RKO (cell line): Measurements from ENCODE around the gene ETNK1.
"Not testable (repeated sequence)": the region's sequence is repeated elsewhere in the genome, so short reads cannot be mapped to it uniquely, and the experiment has no call there.

Experiments used
- DNase-seq: peaks from one replicate; pipeline ENCODE4 v3.0.0-alpha.2; 2016; ENCODE audit warnings: low spot score

The ETNK1 gene

GRCh38 chr12:22624870-22625761, at the start of gene ETNK1:
ETNK1 (plus strand) TSS chr12:22625171; CDS start chr12:22625431, 260 bp downstream.
- peak; percentile 93 for DNase-seq

GRCh38 chr12:22576065-22576464, 48.9 kb upstream of the ETNK1 start:
- DNase-seq, result no peak

- DNase-seq, result no peak
Measured at GRCh38 chr12:22576473-22576872, 48.5 kb upstream of the ETNK1 start.

DNA sequence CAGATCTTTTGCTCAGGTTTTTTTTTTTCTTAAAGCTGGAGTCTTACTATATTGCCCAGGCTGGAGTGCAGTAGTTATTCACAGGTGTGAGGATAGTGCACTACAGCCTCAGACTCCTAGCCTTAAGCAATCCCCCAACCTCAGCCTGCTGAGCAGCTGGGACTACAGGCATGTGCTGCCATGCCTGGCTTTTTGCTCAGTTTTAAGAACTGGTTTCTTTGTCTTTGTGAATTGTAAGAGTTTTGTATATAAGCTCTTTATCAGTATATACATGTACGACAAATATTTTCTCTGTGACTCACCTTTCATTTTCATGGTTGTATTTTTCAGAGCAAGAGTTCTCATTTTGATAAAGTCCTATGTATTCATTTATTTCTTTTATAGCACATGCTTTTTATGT, 47.3 kb upstream of the ETNK1 start:
- DNase-seq, result no peak

DNA sequence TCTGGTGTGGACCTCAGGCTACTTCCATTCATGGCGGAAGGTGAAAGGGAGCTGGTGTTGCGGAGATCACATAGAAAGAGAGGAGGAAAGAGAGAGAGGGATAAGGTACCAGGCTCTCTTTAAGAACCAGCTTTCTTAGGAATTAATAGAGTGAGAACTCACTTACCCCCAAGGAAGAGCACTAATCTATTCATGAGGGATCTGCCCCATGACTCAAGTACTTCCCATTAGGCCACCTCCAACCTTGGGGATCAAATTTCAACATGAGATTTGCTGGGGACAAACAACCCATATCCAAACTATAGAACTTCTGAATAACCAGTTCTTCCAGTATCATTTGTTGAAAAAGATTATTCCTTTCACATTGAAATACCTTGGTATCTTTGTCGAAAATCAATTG, 46.6 kb upstream of the ETNK1 start:
- no peak for DNase-seq

- no peak for DNase-seq
Measured at GRCh38 chr12:22588817-22589216, 36.2 kb upstream of the ETNK1 start.

GRCh38 chr12:22593864-22594263, 31.1 kb upstream of the ETNK1 start:
- no peak for DNase-seq

DNA sequence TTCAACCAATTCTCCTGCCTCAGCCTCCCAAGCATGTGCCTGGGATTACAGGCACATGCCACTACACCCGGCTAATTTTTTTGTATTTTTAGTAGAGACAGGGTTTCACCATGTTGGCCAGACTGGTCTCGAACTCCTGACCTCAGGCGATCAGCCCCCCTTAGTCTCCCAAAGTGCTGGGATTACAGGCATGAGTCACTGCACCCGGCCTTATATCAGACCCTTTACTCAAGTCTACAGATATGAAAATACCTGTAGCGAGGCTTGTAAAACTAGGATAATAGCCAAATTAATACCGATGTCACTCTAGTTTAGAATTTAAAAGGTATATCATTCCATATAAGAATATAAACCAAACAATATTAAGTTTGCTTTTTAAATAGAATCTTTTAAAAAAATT, 27.4 kb upstream of the ETNK1 start:
- not testable (repeated sequence) for DNase-seq

- no peak for DNase-seq
Measured at GRCh38 chr12:22598141-22598762, 26.7 kb upstream of the ETNK1 start.

DNA sequence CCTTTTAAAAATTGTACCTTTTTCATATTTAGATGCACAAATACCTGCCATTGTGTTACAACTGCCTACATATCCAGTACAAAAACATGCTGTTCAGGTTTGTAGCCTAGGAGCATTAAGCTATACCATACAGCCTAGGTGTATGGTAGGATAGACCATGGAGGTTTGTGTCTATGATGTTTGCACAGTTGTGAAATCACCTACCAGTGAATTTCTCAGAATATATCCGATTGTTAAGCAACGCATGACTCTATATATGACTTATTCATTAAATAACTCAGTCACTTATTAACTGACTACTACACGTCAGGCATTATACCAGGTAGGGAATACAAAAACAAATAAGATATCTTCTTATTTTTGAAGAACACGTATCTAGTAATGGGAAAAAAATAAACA, 26.2 kb upstream of the ETNK1 start:
- DNase-seq, result no peak

- DNase-seq, result no peak
Measured at GRCh38 chr12:22600181-22600580, 24.8 kb upstream of the ETNK1 start.

DNA sequence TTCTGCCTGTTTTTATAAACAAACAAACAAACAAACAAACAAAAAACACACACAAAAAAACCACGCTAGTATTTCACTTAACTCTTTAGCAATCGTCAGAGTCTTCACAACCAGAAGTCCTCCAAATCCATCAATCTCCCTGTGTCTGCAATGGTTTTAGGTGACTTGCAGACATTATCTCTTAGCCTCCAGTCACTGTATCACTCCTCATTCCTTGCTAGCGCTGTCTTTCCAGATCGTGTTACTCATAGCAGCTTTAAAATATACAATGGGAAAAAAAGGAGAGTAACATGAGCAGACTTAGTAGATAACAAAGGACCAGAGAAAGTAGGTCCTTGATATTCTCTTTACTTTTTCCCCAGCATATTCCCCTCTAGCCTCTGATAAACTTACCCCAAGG, 15.5 kb upstream of the ETNK1 start:
- no peak for DNase-seq

DNA sequence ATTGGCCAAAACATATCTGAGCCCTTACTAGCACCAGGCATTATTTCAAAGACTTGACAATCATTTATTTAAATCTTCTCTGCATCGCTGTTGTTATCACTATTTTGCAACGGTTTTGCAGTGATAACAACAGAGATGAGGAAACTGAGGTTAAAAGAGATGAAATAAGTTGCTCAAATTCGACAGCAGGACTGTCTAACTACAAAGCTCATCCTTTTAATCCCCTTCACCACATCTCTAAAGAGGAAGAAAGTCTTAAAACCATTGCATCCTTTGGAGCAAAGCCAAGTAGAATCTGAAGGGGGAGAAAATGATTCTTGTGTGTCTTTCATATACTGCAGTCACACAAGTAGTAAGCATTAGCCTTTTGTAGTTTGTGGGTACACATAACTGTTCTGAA, 14.8 kb upstream of the ETNK1 start:
- DNase-seq, result no peak

DNA sequence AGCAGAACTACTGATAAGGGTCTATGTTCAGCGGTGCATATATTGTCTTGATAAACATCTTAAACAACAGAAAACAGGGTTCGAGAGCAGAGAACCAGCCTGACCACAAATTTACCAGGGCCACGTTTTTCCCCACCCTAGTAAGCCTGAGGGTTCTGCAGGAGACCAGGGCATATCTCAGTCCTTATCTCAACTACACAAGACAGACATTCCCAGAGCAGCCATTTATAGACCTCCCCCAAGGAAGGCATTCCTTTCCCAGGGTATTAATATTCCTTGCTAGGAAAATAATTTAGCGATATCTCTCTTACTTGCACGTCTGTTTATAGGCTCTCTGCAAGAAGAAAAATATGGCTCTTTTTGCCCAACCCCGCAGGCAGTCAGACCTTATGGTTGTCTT, 12.1 kb upstream of the ETNK1 start:
- not testable (repeated sequence) for DNase-seq

DNA sequence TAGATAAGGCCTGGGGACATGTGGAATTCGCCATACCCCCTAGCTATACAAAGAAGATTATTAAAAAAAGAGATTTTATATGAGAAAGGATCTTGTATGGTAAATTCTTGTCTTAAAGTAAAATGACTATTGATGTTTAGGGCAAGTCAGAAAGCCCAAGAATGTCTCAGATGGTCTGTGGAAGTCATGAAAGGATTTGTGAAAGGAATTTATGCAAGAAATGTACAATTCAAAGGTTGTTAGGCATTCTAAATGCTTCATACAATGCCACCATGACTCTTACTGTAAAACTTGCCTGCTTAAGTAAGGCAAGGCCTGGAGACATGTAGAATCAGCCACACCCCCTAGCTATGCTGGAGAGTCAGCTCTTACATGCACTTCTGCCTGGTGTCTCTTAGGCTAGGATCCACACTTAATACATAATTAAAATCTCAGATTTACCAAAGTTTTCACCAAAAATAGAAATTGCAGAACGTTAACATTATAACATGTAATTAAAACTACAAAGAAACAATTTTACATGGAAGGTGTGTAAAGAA, 8.9 kb upstream of the ETNK1 start:
- DNase-seq, result no peak

- DNase-seq, result no peak
Measured at GRCh38 chr12:22617630-22618029, 7.3 kb upstream of the ETNK1 start.

- no peak for DNase-seq
Measured at GRCh38 chr12:22624548-22624869, 462 bp upstream of the ETNK1 start.

DNA sequence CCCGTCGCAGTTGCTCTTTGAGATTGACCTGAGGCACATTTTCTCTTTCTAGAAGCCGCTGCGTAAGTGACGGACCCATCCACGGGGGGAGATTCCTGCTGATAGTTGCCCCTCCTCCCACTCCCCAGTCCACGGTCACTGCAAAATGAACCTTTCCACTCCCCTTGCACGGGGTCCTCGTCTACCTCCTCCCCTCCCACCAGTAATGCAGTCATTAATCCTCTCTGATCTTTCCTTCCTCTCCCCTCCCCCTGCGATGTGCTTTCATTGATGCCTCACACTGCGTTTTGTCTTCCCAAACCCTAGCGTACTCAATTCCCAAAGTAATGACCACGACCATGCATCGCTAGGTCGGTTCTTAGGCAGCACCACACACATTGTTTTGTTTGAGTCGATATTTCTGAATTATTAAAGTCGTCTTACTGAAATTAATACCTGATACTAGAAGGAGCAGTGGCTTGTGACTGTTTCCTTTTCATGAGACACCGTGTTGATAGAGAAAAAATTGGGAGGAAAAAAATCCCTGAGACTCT, 857 bp downstream of the ETNK1 start:
- peak; percentile 77 for DNase-seq

DNA sequence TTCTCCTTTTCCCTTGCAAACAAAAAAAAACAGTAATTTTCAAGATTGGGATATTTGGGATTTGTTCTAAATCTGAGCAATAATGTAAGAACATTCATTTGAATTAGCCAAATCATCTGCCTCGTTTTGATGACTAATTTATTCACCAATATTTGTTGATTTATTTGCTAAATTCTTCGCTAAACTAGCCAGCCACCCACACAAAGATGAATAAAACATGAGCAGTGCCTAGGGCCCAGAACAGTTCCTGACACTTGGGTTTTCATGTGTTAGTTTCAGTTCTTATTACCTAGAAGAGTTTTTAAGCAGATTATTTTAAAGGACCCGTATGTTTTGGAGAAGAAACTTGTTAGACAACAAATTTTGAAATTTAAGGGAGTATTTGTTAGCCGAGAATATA, 1.4 kb downstream of the ETNK1 start:
- peak; percentile 78 for DNase-seq

GRCh38 chr12:22627371-22627770, 2.4 kb downstream of the ETNK1 start:
- DNase-seq, result peak; percentile 56

DNA sequence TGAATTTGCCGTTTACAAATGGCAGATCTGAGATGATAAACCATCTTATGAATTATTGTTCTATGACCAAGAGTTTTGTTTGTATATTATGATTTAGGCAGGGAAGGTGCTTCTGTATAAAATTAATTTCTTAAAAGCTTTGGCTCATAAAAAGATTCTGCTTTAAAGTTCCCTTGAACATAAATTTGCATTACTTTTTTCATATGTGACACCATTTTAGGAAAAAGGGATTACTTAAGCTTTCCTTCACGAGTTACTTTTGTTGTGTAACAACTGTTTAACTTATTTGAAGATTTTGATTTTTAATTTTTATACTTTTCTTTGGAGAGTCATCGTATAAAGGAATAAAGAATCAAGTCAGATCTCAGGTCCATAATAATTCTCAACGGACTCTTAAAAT, 3.3 kb downstream of the ETNK1 start:
- no peak for DNase-seq

DNA sequence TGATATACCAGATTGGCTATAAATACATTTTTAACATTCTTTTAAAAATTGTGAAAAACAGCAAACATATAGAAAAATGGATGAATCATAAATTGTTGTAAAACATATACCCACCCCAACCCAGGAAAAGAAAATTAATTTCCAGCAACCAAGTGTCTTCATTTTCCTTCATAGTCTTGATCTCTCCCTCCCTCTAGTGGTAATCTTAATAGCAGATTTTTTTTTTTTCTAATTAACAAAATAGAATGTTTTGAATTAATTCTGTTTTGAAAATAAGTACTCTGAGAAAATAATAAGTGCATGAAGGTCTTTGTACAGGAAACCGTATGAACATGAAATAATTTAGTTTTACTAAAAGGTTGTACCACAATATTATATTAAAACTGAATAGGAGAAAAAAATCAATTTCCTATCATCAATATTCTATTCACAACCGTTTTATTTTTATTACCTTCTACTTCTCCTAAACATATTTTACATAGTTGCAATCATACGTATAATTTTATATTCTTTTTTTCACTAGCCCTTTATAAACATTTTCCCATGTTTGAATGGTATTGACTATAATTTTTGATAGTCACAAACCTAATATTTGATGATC, 7.0 kb downstream of the ETNK1 start:
- peak; percentile 40 for DNase-seq

DNA sequence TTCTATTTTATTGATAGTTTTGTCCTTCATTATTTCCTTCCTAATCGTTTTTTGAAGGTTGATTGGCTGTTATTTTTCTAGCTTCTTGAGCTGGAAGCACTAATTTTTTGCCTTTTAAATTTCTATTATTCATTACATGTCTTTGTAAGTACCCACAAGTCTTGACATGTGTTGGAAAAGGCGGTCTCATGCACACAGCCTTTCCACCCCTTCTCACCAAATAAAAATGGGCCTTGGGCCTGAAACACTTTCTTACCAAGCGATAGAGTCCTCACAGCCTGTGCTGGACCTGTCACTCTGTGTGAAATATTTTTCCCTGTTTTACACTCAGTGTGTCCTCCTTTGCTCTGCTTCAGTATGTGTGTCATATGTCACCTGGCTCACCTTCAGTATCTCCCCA, 9.9 kb downstream of the ETNK1 start:
- DNase-seq, result no peak
